Astrocyte (in vitro differentiated cells and primary cell): ENCODE results near the gene BMP7.

ENCODE experiments used
- EZH2 ChIP-seq: IDR thresholded peaks from 2 replicates; pipeline ENCODE4 v1.6.1; 2012; ENCODE audit warnings: mild to moderate bottlenecking, low read length, inconsistent platforms; ENCODE audit not compliant: insufficient read depth
- TF ChIP-seq, protein P1 (sequence below): IDR thresholded peaks from 2 replicates; pipeline ENCODE4 v1.5.1; 2011; ENCODE audit warnings: low read depth, mild to moderate bottlenecking, inconsistent platforms, low read length, moderate library complexity; ENCODE audit not compliant: insufficient read depth

GRCh38 chr20:57197352-57198131, 68.9 kb downstream of the BMP7 start:
- no peak for TF ChIP-seq EZH2
- TF ChIP-seq, protein P1, sequence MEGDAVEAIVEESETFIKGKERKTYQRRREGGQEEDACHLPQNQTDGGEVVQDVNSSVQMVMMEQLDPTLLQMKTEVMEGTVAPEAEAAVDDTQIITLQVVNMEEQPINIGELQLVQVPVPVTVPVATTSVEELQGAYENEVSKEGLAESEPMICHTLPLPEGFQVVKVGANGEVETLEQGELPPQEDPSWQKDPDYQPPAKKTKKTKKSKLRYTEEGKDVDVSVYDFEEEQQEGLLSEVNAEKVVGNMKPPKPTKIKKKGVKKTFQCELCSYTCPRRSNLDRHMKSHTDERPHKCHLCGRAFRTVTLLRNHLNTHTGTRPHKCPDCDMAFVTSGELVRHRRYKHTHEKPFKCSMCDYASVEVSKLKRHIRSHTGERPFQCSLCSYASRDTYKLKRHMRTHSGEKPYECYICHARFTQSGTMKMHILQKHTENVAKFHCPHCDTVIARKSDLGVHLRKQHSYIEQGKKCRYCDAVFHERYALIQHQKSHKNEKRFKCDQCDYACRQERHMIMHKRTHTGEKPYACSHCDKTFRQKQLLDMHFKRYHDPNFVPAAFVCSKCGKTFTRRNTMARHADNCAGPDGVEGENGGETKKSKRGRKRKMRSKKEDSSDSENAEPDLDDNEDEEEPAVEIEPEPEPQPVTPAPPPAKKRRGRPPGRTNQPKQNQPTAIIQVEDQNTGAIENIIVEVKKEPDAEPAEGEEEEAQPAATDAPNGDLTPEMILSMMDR, result no peak
